ENCODE measurements around the gene MAGIX.

Gene MAGIX

DNA sequence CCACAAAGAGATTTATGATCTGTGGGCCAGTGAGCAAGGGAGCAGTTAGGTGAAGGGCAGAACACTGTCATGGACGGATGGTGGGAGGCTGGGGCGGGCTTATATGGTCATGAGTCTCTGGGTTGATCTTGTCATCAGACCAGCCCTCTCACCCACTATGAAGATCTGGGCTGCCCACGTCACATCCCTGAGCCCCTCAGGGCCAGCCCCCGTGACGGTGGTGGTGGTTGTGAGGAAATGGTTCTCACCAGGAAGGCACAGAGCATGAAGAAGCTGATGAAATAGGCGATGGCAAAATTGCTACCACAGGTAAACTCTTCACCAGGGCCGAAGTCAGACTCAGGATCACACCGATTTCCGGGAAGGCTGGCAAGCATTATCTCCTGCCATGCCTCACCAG is 48.5 kb downstream of the MAGIX start:
- no peak overlapping the region for H3K4me3 ChIP-seq (ENCODE audit: low read depth, low read length)
- DNase-seq (ENCODE audit: low read depth, low spot score) = no peak
- in situ Hi-C loops (cut with HindIII; ENCODE audit: low sequenced_read_pairs) = no loop called here
- TF ChIP-seq, protein P1, sequence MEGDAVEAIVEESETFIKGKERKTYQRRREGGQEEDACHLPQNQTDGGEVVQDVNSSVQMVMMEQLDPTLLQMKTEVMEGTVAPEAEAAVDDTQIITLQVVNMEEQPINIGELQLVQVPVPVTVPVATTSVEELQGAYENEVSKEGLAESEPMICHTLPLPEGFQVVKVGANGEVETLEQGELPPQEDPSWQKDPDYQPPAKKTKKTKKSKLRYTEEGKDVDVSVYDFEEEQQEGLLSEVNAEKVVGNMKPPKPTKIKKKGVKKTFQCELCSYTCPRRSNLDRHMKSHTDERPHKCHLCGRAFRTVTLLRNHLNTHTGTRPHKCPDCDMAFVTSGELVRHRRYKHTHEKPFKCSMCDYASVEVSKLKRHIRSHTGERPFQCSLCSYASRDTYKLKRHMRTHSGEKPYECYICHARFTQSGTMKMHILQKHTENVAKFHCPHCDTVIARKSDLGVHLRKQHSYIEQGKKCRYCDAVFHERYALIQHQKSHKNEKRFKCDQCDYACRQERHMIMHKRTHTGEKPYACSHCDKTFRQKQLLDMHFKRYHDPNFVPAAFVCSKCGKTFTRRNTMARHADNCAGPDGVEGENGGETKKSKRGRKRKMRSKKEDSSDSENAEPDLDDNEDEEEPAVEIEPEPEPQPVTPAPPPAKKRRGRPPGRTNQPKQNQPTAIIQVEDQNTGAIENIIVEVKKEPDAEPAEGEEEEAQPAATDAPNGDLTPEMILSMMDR (IDR thresholded peaks at IDR 0.05; ENCODE audit: low read depth, low read length) = no peak

DNA sequence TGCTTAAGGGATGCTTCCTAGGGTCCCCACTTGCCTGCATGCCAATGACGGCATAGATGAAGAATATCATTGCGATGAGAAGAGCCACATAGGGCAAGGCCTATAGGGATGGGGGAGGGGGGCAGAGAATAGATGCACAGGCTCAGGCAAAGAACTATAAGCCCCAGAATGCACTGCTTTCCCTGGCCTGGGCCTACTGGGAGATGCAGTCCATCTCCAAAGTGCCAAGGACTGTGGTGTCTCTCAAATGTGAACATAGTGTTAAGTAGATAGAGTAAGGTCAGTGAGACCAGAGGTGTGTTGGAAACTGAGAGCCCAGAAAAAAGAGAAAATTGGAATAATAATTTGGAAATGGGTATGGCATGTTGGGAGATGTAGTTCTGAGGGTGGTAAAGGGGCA is 49.7 kb downstream of the MAGIX start:
- TF ChIP-seq, protein P1 (IDR thresholded peaks at IDR 0.05; ENCODE audit: low read depth, low read length) = no peak
- no peak for DNase-seq (ENCODE audit: low read depth, low spot score)
- in situ Hi-C loops (cut with HindIII; ENCODE audit: low sequenced_read_pairs) = no loop called here
- no peak overlapping the region for H3K4me3 ChIP-seq (ENCODE audit: low read depth, low read length)

DNA sequence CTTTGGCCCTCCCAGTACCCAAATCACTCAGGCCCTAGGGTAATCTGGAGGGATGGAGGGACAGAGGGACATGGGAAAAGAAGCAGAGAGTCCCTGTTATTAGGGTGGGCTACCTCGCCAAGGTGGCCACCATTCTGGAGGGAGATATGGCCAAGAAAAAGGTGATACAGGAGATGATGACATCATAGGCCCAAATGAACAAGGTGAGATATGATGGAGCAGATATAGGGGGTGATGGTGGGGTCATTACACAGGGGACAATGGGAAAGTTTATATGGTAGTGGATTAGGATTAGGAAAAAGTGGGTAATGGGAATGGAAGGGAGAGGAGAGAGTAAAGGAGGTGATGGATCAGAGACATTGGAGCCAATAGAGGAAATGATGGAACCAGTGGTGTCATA is 50.3 kb downstream of the MAGIX start:
- DNase-seq (ENCODE audit: low read depth, low spot score) = no peak
- in situ Hi-C loops (cut with HindIII; ENCODE audit: low sequenced_read_pairs) = no loop called here
- no peak overlapping the region for H3K4me3 ChIP-seq (ENCODE audit: low read depth, low read length)
- TF ChIP-seq, protein P1 (IDR thresholded peaks at IDR 0.05; ENCODE audit: low read depth, low read length) = no peak

DNA sequence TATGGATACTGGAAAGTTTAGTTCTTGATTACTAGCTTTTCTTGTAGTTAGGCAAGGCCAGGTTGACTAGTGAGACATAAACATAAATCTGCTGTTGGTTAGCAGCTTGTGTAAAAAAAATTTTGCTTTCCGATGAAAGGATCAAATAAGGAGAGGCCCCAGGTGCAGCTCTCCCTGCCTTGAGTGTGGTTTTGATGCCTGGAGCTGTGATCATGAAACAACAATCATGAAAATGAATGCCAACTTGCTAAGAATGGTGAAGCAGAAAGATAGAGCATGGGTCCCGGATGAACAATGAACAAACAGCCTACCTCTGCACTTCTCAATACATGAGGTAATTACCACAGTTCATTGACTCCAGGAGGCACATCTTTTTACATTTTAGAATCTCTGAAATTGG is 51.9 kb downstream of the MAGIX start:
- in situ Hi-C loops (cut with HindIII; ENCODE audit: low sequenced_read_pairs) = no loop called here
- TF ChIP-seq, protein P1 (IDR thresholded peaks at IDR 0.05; ENCODE audit: low read depth, low read length) = no peak
- H3K4me3 ChIP-seq (ENCODE audit: low read depth, low read length) = no peak overlapping the region
- no peak for DNase-seq (ENCODE audit: low read depth, low spot score)

DNA sequence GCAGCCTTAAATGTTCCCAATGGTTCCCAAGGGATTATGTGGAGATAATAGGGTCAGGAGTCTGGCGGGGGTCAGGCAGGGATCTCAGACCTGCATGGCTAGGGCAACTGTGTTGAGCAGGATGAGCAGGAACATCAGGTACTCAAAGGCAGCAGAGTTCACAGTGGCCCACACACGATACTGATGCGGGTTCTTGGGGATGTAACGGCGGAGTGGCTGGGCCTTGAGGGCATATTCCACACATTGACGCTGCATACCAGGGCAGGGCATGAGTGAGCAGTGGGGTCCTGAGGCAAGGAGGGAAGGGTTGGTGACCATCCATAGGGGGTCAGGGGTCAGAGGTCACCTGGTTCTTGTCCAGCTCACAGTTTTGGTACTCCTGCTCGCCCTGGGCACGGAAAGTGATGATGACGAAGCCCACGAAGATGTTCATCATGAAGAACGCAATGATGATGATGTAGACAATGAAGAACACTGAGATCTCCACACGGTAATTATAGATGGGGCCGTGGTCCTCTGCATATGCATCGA is 52.5 kb downstream of the MAGIX start:
- in situ Hi-C loops (cut with HindIII; ENCODE audit: low sequenced_read_pairs) = no loop called here
- TF ChIP-seq, protein P1 (IDR thresholded peaks at IDR 0.05; ENCODE audit: low read depth, low read length) = no peak
- H3K4me3 ChIP-seq (ENCODE audit: low read depth, low read length) = no peak overlapping the region
- no peak for DNase-seq (ENCODE audit: low read depth, low spot score)

Data from astrocyte of the spinal cord (primary cell).